Measurements from ENCODE around the gene PIANP. TPM values are rescaled to one million over a fixed set of nuclear protein-coding genes. Genes with fewer than 3 reads are reported as not detected.

The PIANP gene
- total and polyA plus RNA-seq, 2 of the 4 experiments (the other 2 are of a cell fraction): 0.18 to 6.8 TPM

GRCh38 chr12:6653342-6653741 lies 47.3 kb downstream of the PIANP start:
- H2AK5ac ChIP-seq (ENCODE audit: low read depth, low read length): no peak overlapping the region
- no peak overlapping the region for H2AFZ ChIP-seq (replicated peaks; ENCODE audit: low read length, poor library complexity)
- no peaks in the 10 kb centered on the region for H3K4me1 ChIP-seq (ENCODE audit: control insufficient read depth, insufficient read depth, low read length)
- DNase-seq (no peak), ATAC-seq (ENCODE audit: low read depth) (no peak)
- H3K27ac ChIP-seq (ENCODE audit: insufficient read depth, low read length): no peak overlapping the region
- no peaks in the 10 kb centered on the region for H3K9me3 ChIP-seq (ENCODE audit: control insufficient read depth, insufficient read depth, low read length)
- H4K5ac ChIP-seq (ENCODE audit: low read depth, low read length): no peak overlapping the region
- no peaks in the 10 kb centered on the region for H3K9me1 ChIP-seq (ENCODE audit: insufficient read depth, low read length)
- H2BK120ac ChIP-seq (ENCODE audit: low read depth, low read length): no peak overlapping the region
- H4K20me1 ChIP-seq (ENCODE audit: insufficient read depth, low read length): no peaks in the 10 kb centered on the region
- no peak overlapping the region for H3K18ac ChIP-seq (ENCODE audit: low read depth, low read length)
- dilution Hi-C loops (cut with HindIII; ENCODE audit: low sequenced_read_pairs, unreplicated experiment): no loop called here
- no peak overlapping the region for H4K8ac ChIP-seq (ENCODE audit: low read depth in 2 of 2, low read length in 2 of 2)
- intact Hi-C loops (cut with micrococcal nuclease): no loop called here
- WGBS, 2 experiments (ENCODE audit: extremely low coverage in 2 of 2, insufficient read length in 1 of 2): 100% methylated on average over 1 of the region's 1 CpG; no CpG with 5 or more reads in 1 of the 2 experiments
- no peak overlapping the region for H3K9ac ChIP-seq (ENCODE audit: low read depth, low read length)
- CTCF ChIA-PET: no interaction called here
- H2BK5ac ChIP-seq (ENCODE audit: low read depth, low read length, poor library complexity, severe bottlenecking): no peak overlapping the region
- POLR2A ChIA-PET (ENCODE audit: unreplicated experiment): no interaction called here
- H3K14ac ChIP-seq (replicated peaks; ENCODE audit: low read depth, low read length): no peak overlapping the region
- no peak overlapping the region for H3K4ac ChIP-seq (ENCODE audit: low read depth, low read length)
- peaks cover 2 to 3% of the 10 kb centered on the region in 2 experiments for H3K79me1 ChIP-seq (ENCODE audit: low read depth in 1 of 2, low read length in 2 of 2)
- H3K36me3 ChIP-seq (ENCODE audit: control insufficient read depth, insufficient read depth, low read length): peaks cover 47% of the 10 kb centered on the region
- no TSS peak for BruUV-seq (replicated peaks)
- in situ Hi-C loops (cut with MboI; ENCODE audit: low sequenced_read_pairs): no loop called here
- no peak overlapping the region for H2BK15ac ChIP-seq (ENCODE audit: low read depth, low read length)
- H4K91ac ChIP-seq (ENCODE audit: insufficient read depth, low read depth, low read length): no peak overlapping the region
- H2BK20ac ChIP-seq (ENCODE audit: low read depth, low read length): no peak overlapping the region
- no peak overlapping the region for H3K4me2 ChIP-seq (ENCODE audit: low read depth, low read length)
- no peak overlapping the region for H3K56ac ChIP-seq (ENCODE audit: extremely low read depth, insufficient read depth, low read length)
- no peak overlapping the region for H3K23ac ChIP-seq (ENCODE audit: low read depth, low read length)
- no peak for TF ChIP-seq RCOR1 (IDR thresholded peaks at IDR 0.05; ENCODE audit: insufficient replicate concordance, low read length)
- TF ChIP-seq RFX5 (IDR thresholded peaks at IDR 0.05; ENCODE audit: low read depth, low read length): no peak
- no peak for TF ChIP-seq CHD1 (IDR thresholded peaks at IDR 0.05; ENCODE audit: low read depth, low read length)
- no peak for TF ChIP-seq FOS (IDR thresholded peaks at IDR 0.05; ENCODE audit: low read depth, low read length)
- TF ChIP-seq NFE2L2 (IDR thresholded peaks at IDR 0.05; ENCODE audit: low read depth, low read length): no peak
- no peak for TF ChIP-seq RAD21 (IDR thresholded peaks at IDR 0.05; ENCODE audit: low read length)
- no peak for TF ChIP-seq MXI1 (IDR thresholded peaks at IDR 0.05; ENCODE audit: borderline replicate concordance, low read depth, low read length)
- TF ChIP-seq, protein P1, sequence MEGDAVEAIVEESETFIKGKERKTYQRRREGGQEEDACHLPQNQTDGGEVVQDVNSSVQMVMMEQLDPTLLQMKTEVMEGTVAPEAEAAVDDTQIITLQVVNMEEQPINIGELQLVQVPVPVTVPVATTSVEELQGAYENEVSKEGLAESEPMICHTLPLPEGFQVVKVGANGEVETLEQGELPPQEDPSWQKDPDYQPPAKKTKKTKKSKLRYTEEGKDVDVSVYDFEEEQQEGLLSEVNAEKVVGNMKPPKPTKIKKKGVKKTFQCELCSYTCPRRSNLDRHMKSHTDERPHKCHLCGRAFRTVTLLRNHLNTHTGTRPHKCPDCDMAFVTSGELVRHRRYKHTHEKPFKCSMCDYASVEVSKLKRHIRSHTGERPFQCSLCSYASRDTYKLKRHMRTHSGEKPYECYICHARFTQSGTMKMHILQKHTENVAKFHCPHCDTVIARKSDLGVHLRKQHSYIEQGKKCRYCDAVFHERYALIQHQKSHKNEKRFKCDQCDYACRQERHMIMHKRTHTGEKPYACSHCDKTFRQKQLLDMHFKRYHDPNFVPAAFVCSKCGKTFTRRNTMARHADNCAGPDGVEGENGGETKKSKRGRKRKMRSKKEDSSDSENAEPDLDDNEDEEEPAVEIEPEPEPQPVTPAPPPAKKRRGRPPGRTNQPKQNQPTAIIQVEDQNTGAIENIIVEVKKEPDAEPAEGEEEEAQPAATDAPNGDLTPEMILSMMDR (conservative IDR thresholded peaks at IDR 0.05; ENCODE audit: low read depth, low read length): no peak
- TF ChIP-seq SMC3 (IDR thresholded peaks at IDR 0.05; ENCODE audit: low read depth, low read length): no peak
- no peak for TF ChIP-seq CEBPB (IDR thresholded peaks at IDR 0.05; ENCODE audit: low read depth, low read length)
- TF ChIP-seq MAZ (IDR thresholded peaks at IDR 0.05; ENCODE audit: borderline replicate concordance, low read depth, low read length): no peak
- no peak for TF ChIP-seq USF2 (IDR thresholded peaks at IDR 0.05; ENCODE audit: low read depth, low read length)
- no peak for TF ChIP-seq POLR2A (IDR thresholded peaks at IDR 0.05; ENCODE audit: low read depth, low read length)
- no peak for TF ChIP-seq MAFK (IDR thresholded peaks at IDR 0.05; ENCODE audit: low read depth, low read length)
- TF ChIP-seq BHLHE40 (IDR thresholded peaks at IDR 0.05; ENCODE audit: low read depth, low read length): no peak
- no peak for TF ChIP-seq ELK1 (IDR thresholded peaks at IDR 0.05; ENCODE audit: borderline replicate concordance, low read depth, low read length)
- H3K4me3 ChIP-seq (ENCODE audit: insufficient read depth, low read depth, low read length): no peak overlapping the region
- H3K27me3 ChIP-seq (ENCODE audit: control insufficient read depth, insufficient read depth, low read length): no peaks in the 10 kb centered on the region
- no peak overlapping the region for H2AK9ac ChIP-seq (replicated peaks; ENCODE audit: low read depth, low read length, poor library complexity)

Measured in IMR-90 (cell line).